SIG-M5 (cell line): ENCODE results near the gene ACTA1.
"Not testable (repeated sequence)": the region's sequence is repeated elsewhere in the genome, so short reads cannot be mapped to it uniquely, and the experiment has no call there.

ENCODE experiments used
- DNase-seq: peaks from one replicate; lab custom pipeline; 2025; lab: John Stamatoyannopoulos, UW

The ACTA1 gene

DNA sequence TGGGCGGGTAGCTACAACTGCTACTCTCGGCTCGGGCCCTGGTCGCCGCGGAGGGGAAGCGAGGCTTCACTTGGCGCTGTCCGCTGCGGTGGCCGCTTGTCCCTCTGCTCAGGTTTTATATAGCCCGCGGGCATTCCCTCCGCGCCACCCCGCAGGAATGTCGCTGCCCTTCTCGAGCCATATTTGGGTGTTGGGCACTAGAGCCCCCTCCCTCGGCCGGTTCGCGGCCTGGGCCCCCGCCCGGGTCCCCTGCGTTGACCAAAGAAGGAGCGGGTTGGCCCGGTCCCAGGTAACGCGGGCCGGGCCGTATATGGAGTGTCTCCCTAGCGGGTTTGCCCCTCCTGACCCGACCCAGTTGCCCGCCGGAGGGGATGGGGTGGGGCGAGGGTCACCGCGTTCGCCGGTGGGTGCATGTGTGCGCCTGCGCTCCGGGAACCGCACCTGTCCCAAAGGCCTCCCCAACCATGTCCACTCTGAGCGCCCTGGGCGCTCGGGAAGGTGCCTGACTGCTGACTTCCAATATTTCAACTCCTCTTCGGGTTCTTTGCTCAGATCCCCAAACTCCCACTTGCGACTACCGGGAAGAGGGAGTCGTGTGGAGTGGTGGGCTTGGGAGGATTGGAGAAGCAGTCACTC, at the start of gene ACTA1:
Gene ACTA1 (minus strand): TSS at position 90 of the 636 bp plus-strand sequence. CDS start 979 bp downstream, outside the sequence.
- no peak for DNase-seq

DNA sequence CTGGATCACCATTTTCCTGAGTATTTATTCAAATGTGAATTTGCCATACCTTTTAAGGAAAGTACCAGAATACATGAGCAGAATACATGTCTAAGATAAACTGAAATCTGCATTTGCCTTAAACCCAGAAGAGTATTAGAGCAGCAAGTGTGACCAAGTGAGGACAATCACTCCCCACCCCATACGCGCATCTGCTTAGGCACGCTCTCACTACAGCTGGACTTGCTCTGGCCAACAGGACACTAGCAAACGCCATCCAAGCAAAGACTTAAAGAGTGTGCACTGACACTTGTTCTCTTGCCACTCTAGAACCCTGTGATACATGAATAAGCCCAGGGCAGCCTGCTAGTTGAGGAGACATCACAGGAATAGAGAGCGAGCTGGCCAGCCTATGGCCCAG, 48.6 kb upstream of the ACTA1 start:
- DNase-seq = no peak

DNA sequence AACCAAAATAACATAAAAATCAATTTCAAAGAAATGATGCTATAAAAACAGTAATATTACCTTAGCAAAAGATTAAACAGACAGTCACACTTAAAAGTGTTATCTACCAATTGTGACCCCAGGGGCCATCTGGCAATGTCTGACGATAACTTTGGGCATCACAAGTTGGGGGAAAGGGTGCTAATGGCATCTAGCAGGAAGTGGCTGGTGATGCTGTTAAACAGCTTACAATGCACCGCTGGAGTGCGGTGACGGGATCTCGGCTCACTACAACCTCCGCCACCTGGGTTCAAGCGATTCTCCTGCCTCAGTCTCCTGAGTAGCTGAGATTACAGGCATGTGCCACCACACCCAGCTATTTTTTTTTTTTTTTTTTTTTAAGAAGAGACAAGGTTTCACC, 46.6 kb upstream of the ACTA1 start:
- DNase-seq = no peak

DNA sequence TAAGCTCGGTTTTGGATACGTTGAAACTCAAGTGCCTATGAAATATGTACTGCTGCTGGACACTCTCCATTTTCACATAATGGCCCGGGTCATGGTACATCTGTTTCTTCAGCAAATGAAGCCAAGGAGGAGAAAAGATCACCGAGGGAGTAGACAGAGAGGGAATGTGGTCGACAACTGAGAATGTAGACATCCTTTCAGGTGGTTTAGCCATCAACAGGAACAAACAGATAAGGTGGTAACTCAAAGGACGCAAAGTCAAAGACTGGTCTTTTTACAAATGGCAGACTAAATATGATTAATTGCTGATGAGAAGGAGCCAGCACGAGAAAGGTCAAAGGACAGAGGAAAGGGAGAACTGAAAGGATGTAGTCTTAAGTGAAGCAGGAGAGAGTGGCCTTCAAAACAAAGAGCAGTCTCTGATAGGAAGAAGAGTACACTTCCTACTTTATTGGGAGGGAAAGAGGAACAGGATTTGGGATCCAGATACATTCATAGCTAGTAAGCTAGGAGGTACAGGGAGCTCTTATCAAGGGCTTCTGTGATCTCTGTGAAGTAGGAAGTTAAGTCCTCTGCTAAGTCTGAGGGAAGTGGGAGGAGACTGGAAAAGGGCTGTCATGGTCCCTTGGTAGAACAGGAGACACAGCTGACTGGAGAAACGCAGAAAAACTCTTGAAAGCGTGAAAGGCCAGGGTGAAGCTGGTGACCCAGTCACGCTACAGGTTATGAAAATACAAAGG, 45.9 kb upstream of the ACTA1 start:
- no peak for DNase-seq

DNA sequence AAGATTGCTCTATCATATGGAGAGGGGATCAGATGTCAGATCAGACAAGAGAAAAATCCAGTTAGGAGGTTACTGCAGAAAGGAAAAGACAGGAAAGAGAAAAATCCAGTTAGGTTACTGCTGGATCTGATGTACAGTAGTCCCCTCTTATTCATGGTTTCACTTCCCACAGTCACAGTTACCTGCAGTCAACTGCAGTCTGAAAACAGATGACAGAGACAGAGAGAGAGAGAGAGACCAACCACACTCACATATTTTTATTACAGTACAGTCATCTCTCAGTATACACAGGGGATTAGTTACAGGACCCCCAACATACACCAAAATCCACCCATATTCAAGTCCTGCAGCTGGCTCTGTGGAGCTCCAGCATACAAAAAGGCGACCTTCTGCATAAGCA, 45.0 kb upstream of the ACTA1 start:
- DNase-seq = no peak

DNA sequence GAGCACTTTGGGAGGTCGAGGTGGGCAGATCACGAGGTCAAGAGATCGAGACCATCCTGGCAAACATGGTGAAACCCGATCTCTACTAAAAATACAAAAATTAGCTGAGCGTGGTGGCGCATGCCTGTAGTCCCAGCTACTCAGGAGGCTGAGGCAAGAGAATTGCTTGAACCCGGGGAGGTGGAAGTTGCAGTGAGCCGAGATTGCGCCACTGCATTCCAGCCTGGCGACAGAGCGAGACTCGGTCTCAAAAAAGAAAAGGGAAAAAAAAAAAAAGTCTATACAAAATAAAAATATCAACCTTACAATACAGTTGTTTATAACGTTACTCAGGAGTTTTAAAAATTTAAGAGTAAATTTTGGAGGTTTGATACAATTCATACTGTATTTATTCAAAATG, 42.0 kb upstream of the ACTA1 start:
- not testable (repeated sequence) for DNase-seq

DNA sequence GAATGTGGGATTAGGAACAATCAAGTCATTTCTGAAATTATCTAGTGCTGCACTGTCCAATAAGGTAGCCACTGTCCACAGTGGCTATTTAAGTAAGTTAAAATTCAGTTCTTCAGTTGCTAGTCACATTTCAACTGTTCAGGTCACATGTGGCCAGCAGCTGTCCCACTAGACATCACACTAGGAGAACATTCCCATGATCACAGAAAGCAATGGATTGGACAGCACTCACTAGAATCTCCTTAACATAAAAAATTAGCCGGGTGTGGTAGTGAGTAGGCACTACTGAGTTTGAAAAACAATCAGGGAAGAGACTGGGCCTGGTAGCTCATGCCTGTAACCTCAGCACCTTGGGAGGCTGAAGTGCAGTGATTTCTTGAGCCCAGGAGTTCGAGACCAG, 40.6 kb upstream of the ACTA1 start:
- no peak for DNase-seq

DNA sequence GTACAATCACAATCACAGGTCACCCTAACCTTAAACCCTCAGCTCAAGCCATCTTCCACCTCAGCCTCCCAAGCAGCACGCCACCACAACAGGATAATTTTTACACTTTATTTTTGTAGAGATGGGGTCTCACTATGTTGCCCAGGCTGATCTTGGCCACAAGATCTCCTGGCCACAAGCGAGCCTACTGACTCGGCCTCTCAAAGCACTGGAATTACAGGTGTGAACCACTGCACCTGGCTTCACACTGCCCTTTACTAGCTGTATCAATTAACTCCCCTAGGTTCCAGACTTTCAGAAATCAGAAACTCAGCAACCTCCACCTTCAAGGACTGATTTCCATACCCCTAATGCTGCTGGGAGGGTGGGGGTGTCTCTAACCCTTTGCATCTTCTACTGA, 37.3 kb upstream of the ACTA1 start:
- no peak for DNase-seq

DNA sequence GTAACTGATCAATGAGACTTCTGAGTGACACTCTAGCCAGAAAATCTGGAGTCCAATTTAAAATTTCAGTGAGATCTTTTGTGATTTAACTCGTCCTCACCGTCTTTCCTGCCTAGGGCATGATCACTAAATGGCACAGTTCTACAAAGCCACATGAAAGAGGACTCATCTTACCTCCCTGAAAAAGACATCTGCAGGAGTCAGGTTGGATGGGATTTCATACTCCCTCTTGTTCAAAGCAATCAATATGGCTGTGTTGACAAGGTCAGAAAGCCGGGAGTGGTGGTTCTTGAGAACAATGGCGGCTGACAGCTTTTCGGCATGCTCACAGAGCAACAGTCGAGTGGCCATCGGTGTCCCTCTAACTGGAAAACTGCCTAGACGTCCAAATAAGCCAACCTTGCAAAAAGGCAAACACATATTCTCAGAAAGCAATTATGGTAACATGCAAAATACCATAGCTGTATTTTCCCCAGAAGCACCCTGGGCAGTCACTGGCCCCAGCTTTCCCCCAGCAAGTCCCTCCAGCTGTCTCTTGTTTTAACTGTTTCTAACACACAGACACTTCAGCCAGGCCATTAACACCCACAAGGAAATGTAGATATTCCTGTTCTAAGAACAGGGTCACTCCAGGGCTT, 36.6 kb upstream of the ACTA1 start:
- DNase-seq = no peak

DNA sequence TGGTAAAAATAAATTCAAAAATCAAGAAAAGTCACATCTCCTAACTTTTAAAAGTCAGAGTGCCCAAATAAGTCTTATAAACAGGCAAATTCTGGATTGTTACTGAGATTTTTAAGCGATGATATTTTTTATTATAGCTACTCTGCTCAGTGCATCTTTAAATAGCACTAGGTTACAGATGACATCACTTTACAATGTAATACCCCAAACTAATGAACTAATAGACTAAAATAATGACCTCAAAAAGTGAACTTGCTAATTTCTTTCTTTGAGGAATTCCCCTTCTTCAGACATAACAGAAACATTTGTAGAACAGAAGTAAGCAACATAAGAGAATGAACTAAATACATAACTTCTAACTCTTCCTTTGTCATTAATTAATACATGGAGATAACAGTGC, 33.0 kb upstream of the ACTA1 start:
- no peak for DNase-seq

DNA sequence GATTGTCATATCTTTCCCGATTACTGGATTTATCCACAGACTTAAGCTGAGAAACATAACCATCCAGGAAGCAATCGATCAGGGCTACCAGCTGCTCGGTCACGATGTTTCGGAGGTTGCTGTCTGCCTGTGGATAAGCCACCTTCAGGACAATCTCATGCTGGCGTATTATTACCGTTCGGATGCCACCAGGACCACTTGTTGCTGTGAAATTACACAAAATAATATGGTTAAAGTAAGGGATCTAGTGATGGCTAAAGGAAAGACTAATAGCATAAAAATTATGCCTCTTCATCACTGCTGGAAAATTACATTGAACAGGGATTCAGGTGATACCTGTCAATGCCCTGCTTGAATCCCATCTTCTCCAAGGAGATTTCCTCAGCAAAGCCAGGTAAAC, 30.8 kb upstream of the ACTA1 start:
- no peak for DNase-seq

DNA sequence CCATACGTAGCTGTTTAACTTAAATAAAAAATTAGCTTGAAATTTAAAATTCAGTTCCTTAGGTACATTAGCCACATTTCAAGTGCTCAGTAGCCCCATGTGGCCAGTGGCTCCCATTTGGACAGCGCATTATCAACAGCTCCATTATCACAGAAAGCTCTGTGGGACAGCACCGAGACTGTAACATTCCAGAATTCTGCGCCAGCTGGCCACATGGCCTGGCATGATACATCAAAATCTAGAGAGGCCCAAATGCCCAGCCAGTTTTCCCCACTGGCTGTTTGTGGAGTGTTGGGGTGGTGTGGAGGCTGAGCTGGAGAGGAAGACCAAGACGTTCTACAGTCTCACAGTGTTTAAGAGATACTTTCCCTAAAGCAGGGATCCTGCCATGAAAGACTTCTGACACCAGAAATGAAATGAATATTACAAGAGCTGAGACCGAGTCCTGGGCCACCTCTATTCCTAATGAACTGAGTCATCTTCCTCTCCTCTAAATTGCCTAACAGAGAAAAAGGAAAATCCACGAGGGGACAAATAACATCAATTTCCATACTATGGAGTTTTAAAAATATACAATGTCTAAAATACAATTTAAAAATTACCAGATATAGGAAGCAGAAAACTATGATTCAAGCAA, 27.3 kb upstream of the ACTA1 start:
- no peak for DNase-seq

DNA sequence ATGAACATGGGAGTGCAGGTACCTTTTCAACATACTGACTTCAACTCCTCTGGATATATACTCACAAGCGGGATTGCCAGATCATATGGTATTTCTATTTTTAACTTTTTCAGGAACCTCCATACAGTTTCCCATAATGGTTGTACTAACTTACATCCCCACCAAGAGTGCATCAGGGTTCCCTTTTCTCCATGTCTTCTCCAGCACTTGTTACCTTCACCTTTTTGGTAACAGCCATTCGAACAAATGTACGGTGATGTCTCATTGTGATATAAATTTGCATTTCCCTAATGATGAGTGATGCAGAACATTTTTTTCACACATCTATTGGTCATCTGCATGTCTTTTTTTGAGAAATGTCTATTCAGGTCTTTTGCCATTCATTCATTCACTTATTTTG, 25.9 kb upstream of the ACTA1 start:
- DNase-seq = no peak

DNA sequence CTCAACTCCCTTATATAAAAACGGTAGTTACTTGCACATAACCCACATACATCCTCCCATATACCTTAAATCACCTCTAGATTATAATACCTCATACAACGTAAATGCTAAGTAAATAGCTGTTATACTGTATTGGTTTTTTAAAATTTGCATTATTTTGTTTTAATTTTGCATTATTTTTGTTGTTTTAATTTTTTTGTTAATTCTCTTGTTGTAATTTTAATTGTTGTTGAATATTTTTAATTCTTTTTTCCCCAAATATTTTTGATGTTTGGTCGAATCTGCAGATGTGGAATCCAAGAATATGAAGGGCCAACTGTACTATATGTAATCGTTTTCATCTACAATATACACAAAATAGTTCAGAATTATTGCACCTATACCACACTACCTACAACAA, 23.5 kb upstream of the ACTA1 start:
- no peak for DNase-seq

DNA sequence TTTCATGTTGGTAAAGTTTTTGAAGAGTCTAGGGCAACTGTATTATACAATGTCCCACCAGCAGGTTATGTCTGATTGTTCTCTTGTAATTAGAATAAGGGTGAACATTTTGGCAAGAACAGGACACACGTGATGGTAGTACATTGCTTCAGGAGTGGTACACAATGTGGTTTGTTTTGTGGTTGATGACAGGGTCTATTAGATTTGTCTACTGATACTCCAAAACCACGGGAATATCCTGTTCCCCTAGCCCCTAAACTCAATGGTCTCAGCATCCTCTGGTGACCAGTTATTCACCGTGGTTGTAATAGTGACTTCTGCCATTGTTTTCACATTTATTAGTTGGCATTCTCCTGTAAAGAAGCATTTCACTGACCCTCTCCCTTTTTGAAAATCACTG, 22.1 kb upstream of the ACTA1 start:
- DNase-seq = no peak

DNA sequence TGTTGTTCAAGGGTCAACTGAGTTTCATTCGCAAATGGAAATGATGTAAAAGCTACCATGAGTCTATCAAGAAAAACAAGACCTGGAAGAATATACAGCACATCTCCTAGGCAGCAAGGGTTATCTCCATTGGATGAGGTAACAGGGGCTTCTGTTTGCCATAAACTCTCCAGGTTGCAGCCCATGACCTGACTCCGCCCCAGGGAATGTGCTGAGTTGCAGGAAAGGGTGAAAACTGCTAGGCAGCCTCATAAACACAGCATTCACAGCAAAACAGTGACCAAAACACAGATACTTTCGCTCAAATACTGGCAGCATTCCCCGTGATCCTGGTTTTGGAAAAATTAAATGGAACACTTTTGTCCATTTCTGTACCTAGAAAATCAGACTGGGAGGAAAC, 20.2 kb upstream of the ACTA1 start:
- no peak for DNase-seq

DNA sequence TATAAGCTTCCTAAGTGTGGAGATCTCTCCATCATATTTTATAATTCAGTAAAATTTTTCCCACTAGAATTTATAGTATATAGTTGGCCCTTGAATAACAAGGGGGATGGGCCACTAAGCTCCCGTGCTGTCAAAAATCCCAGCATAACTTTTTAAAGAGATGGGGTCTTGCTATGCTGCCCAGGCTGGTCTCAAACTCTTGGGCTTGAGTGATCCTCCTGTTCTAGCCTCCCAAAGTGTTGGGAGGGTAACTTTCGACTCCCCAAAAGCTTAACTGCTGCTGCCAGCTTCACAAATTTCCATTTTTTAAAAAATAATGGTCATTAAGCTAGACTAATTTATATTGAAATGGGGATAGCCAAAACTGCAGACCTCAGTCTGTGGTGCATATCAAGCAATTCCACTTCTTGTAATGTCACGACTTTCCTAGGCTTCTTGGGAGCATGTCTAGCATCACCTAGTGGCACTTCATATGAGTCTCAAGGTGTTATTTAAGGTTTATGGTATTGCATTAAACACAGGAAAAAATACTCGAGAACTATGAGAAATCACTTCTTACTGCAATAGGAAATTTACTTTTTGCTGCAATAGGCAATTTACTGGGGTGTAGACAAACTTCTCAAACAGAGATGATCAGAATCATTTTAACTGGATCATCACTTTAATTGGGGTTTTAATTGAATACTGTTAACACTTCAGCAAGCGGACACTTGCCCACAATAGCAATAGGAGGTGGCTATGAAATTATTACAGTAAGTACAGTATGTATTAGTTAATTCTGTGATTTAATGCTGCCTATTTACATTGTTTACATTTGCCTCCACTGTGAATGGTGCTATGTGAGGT, 19.3 kb upstream of the ACTA1 start:
- DNase-seq = no peak

DNA sequence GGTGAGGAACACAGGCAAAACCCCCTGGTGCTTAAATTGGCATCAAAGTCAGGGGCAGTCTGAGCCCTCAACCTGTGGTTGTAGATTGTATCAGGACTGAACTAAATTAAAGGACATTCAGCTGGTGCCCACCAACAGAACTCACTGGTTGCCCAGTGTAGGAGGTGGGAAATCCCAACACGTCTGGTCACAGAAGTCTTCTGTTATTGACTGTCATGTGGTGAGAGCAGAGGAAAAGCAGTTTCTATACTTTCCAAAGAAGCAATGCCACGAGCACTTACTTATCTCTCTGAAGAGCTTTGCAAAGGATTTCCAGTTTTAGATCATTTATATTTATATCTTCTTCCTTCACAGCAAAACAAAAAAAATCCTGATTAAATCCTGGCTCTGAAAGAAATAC, 15.0 kb upstream of the ACTA1 start:
- DNase-seq = no peak

DNA sequence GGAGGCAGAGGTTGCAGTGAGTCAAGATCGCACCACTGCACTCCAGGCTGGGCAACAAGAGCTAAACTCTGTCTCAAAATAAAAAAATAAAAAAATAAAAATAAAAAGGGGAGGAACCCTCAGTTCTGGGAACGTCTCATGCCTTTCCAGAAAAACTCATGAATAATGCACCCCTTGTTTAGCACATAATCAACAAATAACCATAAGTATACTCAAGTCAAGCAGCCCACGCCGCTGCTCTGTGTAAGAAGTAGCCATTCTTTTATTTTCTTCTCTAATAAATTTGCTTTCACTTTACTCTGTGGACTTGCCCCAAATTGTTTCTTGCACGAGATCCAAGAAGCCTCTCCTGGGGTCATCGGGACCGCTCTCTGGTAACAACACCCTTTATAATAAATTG, 14.5 kb upstream of the ACTA1 start:
- DNase-seq = no peak

DNA sequence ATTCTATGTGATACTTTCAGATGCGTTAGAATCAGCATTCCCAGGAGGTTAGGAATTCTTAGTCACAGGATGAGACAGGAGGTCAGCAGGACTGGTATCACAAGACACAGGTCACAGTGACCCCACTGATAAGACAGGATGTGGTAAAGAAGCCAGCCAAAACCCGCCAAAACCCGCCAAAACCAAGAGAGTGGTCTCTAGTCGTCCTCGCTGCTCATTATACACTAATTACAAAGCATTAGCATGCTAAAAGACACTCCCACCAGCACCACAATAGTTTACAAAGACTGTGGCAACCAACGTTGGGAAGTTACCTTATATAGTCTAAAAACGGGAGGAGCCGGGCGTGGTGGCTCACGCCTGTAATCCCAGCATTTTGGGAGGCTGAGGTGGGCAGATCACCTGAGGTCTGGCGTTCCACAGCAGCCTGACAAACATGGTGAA, 13.9 kb upstream of the ACTA1 start:
- DNase-seq = no peak

DNA sequence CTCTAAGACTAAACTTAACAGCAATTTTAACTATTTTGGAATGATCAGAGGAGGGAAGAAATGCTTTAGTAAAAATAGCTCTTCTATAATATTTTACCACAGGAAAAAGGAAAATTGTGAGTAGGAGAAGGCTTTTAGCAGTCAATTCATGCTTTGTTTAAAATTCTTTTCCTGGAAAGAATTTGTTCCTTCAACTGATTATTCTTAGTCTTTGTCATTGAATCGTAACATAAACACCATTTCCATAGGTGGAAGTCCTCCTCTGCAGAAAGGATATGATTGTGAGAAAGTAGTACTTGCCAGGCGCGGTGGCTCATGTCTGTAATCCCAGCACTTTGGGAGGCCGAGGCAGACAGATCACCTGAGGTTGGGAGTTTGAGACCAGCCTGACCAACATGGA, 11.9 kb upstream of the ACTA1 start:
- no peak for DNase-seq
